Ramos (cell line): ENCODE results near the gene SLC66A1.

ENCODE experiments used
- in situ Hi-C: fragments of 300-500 bp; cut with MboI; formaldehyde crosslinking; loops from one replicate; pipeline ENCODE4 v1.14.3; 2022; ENCODE audit warnings: low sequenced_read_pairs; ENCODE audit not compliant: unreplicated experiment

SLC66A1 gene

DNA sequence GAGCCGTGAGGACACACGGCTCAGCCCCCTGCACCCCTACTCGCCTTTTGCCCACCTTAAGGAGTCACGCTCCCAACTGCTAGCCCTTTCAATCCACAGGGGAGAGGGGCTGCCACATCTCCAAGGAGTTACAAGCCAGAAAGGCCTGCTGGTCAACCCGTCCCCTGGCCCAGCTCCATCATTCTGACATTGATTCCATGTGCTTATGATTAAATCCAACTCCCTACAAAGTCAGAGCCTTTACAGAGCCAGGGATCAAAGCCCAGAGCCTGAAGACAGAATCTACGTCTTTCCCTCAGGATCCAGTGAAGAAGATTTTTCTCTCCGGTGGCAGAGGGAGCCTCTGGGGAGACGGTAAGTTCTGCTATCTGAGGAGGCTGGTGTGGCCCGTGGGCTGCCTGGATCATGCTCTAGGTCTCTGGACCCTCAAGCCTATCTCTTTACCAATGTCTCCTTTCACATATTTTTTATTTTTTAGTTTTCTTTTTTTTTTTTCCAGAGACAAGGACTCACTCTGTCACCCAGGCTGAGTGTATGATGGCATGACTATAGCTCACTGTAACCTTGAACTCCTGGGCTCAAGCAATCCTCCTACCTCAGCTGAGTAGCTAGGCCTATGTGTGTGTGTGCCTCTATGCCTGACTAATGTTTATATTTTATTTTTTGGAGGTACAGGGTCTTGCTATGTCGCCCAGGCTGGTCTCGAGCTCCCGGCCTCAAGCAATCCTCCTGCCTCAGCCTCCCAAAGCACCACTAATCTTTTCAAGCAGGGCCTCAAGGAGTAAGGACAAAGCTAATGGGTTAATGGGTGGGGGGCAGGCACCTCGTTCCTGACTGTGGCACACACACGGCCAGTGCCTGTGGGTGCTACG lies 61.3 kb downstream of the SLC66A1 start:
- in situ Hi-C loops, result no loop called here

DNA sequence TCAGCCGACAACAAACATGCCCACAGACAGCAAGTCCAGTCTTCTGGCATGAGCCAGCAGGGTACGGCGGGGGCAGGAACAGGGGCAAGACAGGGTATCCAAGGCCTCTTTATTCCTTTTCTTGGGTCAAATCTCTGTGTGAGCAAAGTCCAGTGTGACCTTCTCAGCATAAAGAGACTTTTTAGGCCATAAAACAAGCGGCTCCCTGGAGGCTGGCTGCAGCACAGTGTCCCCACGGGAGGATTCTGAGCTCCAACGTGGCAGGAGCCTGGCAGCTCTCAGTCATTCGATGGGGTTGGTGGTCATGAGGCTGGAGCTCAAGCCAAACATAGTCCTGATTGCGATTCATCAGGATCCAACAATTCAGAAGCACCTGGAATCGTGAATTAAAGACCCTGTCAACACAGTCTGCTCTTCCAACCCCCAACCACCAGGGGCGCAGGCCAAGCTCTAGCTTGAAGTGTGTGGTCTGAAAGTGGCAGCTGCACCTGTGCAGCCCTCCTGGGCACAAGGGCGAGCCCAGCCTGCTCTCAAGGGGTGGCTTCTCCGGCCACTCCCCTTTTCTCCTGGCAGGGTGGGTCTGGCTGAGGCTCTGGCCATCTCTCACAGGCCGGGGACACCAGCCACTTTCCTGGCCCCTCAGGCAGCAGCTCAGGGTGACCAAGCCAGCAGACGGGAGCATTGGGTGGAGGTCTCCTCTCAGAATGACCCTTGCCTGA lies 62.1 kb downstream of the SLC66A1 start:
- in situ Hi-C loops, result no loop called here

DNA sequence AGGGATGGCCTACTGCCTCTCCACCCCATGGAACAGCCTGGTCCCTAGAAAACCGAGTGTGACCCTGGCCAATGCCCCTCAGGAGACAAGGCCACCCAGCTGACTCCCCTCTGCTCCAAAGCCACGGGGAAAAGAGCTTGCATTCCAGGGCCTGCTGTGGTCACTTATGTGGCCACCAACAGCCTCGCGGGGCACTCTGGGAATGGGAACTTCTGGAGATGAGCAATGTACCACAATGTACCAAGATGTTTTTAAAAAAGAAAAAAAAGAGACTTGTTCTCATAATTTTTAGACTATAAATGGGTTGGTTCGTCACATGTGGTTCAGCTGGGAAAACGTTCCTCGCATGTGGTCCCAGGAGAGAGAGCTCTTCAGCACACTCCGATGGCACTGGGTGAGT lies 62.8 kb downstream of the SLC66A1 start:
- in situ Hi-C loops, result no loop called here

DNA sequence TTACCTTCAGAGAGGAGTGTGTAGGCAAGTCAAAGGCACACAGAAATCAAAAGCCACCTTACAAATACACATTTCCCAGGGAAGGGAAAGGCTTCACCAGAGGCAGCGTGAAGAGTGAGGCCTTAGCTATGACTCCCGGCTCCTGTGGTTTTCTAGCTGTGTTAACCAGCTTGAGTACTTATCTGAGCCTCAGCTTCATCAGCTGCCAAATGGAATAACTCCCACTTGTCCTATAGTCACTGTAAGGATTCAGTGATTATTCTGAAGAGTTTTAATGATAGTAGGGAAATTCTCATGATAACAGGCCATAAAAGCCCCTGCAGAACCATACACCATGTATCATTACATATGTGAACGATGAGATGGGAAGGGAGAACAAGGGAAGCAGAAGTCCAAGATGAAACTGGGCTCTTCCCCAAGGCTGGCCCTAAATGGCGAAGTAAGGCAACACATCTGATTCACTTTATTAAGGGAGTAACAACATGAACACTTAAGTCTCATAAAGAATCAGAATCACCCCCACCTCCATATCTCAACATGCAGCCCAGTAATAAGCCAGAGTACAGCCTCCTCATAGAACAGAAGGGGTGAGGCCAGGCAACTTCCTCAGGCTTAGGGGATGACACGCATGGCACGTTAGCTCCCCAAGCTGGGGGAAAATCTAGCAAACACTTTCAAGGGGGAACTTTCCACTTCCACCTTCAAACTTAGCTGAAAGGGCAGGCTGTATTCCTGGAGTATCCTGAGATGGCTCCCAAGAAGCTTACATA lies 63.7 kb downstream of the SLC66A1 start:
- in situ Hi-C loops, result no loop called here

DNA sequence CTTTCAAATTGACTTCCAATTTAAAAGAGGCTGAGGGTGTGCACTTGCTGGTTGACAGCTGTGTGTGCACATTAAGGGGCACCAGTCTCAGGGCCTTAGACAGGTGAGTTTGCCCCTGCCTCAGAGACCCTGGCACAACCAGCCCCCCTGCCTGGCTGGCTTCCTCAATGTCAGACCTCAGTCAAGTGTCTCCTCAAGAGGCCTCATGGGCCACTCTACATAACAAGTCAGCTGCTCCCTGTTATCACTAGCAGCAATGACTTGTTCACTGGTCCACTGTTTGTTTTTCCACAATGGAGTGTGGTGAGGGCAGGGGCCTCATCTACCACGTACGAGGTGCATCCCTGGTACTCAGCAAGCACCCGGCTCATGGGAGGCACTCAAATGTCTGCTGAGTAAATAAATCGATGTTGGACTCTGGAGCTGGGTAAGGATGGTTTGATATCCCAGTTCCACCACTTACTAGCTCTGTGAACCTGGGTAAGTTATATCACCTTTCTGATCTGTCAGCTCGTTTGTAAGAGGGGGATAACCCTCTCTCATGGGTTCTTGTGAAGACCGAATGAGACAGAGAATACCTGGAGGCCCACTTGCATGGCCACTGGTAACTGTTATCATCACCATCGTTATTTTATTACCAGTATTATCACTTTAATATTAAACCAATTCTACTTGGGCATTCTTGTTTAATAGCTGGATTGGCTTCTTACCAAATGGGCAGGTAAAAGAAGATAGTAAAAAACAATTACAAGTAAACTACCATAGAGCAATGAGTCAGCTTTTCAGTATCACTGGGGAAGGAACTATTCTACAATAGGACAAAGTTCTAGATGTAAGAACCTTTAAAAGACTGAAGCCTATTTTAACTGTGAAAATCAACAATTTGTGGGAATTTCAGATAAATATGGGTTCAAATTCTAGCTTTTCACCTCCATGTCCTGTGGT lies 64.6 kb downstream of the SLC66A1 start:
- in situ Hi-C loops, result no loop called here

DNA sequence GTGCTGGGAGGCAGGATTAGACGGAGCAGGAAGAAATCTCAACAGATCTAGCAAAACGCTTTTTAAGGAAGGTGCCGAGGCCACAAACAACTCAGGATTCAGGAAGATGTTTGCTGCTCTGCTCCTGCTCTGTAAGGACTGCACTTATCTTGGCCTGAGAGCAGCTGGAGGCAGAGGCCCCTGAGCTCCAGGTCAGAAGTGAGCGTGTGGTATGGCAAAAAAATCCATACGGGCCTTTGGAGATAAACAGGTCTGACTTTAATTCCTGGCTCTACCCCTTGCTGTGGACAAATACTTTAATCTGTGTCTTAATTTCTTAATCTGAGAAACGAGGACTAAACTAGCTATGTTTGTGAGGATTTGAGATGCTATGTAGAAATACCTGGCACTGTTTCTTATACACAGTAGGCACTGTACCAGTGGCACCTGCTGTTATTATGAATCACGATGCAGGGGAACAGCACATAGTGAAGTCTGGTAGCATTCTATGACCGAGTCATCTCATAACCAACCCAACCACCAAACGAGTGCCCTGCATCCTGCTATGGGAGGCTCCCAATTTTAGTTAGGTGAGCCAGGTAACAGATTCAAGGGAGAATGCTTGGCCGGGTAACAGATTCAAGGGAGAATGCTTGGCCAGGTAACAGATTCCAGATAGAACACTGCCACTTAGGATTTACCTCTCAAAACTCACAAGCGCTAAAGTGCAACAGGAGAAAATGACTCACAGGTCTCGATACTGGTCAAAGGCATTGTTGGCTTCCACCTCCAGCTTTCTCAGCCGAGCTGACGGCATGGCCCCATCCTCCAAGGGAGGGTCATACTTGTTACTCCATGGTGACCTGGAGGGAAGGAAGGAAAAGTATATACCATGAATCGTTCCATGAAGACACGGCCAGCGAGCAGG lies 65.9 kb downstream of the SLC66A1 start:
- in situ Hi-C loops, result no loop called here
